GM12891 (cell line): ENCODE results near the gene AP3B1.

ENCODE experiments used
- DNase-seq: peaks from one replicate; pipeline ENCODE4 v3.0.0; 2011; ENCODE audit warnings: low spot score; ENCODE audit not compliant: insufficient read length
- FAIRE-seq: peaks from 2 replicates; lab custom pipeline; 2011; peaks lifted over from hg19 to GRCh38; lab: Jason Lieb, UNC
- PAX5 ChIP-seq: IDR thresholded peaks from 2 replicates; pipeline ENCODE4 v1.6.1; 2011; ENCODE audit warnings: low read length, moderate library complexity, mild to moderate bottlenecking; ENCODE audit not compliant: insufficient read depth, severe bottlenecking
- POLR2A ChIP-seq: IDR thresholded peaks from 2 replicates; pipeline ENCODE4 v1.6.1; 2011; ENCODE audit warnings: low read depth, low read length, control low read depth
- POLR2AphosphoS5 ChIP-seq: IDR thresholded peaks from 2 replicates; pipeline ENCODE4 v1.6.1; 2011; ENCODE audit warnings: low read depth, low read length, control low read depth
- POU2F2 ChIP-seq: IDR thresholded peaks from 2 replicates; pipeline ENCODE4 v1.6.1; 2011; ENCODE audit warnings: low read depth, mild to moderate bottlenecking, control low read depth, low read length, moderate library complexity
- SPI1 ChIP-seq: IDR thresholded peaks from 2 replicates; pipeline ENCODE4 v1.6.1; 2011; ENCODE audit warnings: low read depth, low read length, control low read depth
- TAF1 ChIP-seq: IDR thresholded peaks from 2 replicates; pipeline ENCODE4 v1.6.1; 2011; ENCODE audit warnings: low read depth, low read length, control low read depth

The AP3B1 gene

GRCh38 chr5:78289911-78290310 is 4.6 kb downstream of the AP3B1 start:
- TF ChIP-seq TAF1 (no peak), POLR2A (no peak), PAX5 (no peak), SPI1 (no peak)
- no peak for DNase-seq
- FAIRE-seq, result no peak

- TF ChIP-seq SPI1 (no peak), POLR2A (no peak), TAF1 (no peak), POU2F2 (no peak), PAX5 (no peak)
- peak; percentile 28 for FAIRE-seq
- DNase-seq, result no peak
Observed at GRCh38 chr5:78288246-78288645, 6.3 kb downstream of the AP3B1 start.

GRCh38 chr5:78287833-78288232 is 6.7 kb downstream of the AP3B1 start:
- no peak for FAIRE-seq
- DNase-seq, result no peak
- no peak for TF ChIP-seq POLR2A

- TF ChIP-seq TAF1 (no peak), SPI1 (no peak), POU2F2 (no peak), PAX5 (no peak), POLR2AphosphoS5 (no peak), POLR2A (no peak)
- no peak for FAIRE-seq
- no peak for DNase-seq
Observed at GRCh38 chr5:78287169-78287568, 7.3 kb downstream of the AP3B1 start.

GRCh38 chr5:78286290-78286689 is 8.2 kb downstream of the AP3B1 start:
- no peak for FAIRE-seq

GRCh38 chr5:78283802-78284201 is 10.7 kb downstream of the AP3B1 start:
- DNase-seq (no peak), FAIRE-seq (no peak)
- TF ChIP-seq POU2F2 (no peak), POLR2A (no peak), SPI1 (no peak), POLR2AphosphoS5 (no peak), TAF1 (no peak)

More at GRCh38 chr5:78286290-78286689, 8.2 kb downstream of the AP3B1 start:
- DNase-seq, result no peak
- TF ChIP-seq POU2F2 (no peak), POLR2A (no peak), SPI1 (no peak), TAF1 (no peak), POLR2AphosphoS5 (no peak), PAX5 (no peak)

- DNase-seq (no peak), FAIRE-seq (no peak)
- TF ChIP-seq POLR2A (no peak), PAX5 (no peak), POU2F2 (no peak), TAF1 (no peak), POLR2AphosphoS5 (no peak), SPI1 (no peak)
Observed at GRCh38 chr5:78283105-78283504, 11.4 kb downstream of the AP3B1 start.

GRCh38 chr5:78280261-78280660 is 14.2 kb downstream of the AP3B1 start:
- no peak for TF ChIP-seq POU2F2
- no peak for TF ChIP-seq POLR2A
- no peak for TF ChIP-seq TAF1
- no peak for TF ChIP-seq PAX5
- TF ChIP-seq SPI1, result no peak
- no peak for TF ChIP-seq POLR2AphosphoS5
- no peak for DNase-seq
- FAIRE-seq, result no peak

- DNase-seq (no peak), FAIRE-seq (no peak)
- no peak for TF ChIP-seq SPI1
- TF ChIP-seq PAX5, result no peak
- no peak for TF ChIP-seq POU2F2
- no peak for TF ChIP-seq TAF1
- no peak for TF ChIP-seq POLR2AphosphoS5
- no peak for TF ChIP-seq POLR2A
Observed at GRCh38 chr5:78279194-78279593, 15.3 kb downstream of the AP3B1 start.

GRCh38 chr5:78277715-78278114 is 16.8 kb downstream of the AP3B1 start:
- DNase-seq, result no peak
- TF ChIP-seq POLR2AphosphoS5 (no peak), TAF1 (no peak), POLR2A (no peak), SPI1 (no peak), PAX5 (no peak)
- FAIRE-seq, result no peak
